Measurements from ENCODE around the gene SKI.

The SKI gene

DNA sequence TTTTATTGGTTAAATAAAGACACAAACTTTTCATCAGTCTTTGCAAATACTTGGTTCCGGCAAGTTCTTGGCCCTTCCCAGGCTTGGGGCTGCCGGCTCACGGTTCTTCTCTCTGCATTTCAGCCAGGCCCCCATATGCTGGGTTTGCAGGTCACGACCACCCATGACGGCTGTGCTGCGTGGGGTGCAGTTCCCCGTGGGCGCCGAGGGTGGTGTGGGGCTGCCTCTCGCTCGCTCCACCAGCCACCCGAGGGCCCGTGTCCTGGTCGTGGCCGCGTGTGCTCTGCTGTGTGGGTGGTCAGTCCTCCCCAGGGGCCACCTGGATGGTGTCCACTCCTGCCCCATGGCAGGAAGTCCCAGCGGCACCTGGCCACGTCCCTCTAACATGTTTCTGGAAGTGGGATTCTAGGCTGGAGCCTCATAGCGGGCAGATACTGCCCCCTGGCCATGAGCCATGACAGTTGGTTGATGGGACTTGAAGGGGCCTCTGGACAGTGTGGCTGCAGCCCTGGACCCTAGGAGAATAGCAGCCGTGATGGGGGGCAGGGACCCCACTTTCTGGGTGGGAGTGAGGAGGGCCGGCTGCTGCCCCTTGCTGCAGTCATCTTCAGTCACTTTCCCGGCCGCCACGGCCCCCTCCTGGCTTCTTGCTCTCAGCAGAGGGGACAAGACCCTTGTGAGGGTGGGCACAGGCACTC is 46.3 kb downstream of the SKI start:
- DNase-seq = no peak

DNA sequence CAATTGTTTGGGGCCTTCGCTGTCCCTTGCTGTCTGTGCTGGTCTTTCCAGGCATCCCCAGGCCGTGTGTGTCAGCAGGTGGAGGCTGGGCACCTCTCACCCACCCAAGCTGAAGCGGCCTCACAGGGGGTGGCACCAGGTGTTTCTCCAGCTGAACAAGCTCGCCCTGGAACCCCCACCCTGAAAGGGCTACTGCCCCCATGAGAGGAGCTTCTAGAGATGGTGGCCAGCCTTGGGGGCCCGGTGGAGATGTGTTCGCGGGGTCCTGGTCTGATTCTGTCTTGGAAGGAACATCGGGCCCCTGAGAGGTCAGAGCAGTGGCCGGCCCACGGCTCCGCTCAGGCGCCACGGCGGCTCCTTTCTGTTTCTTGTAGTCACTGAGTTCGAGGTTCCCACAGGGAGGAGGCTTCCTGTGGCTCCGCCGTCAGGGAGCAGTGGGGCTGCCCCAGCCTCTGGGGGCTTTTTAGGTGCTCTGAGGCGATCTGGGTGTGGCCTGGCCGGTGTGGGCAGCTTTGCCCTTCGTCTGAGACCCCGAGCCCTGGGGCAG is 46.9 kb downstream of the SKI start:
- DNase-seq = no peak

DNA sequence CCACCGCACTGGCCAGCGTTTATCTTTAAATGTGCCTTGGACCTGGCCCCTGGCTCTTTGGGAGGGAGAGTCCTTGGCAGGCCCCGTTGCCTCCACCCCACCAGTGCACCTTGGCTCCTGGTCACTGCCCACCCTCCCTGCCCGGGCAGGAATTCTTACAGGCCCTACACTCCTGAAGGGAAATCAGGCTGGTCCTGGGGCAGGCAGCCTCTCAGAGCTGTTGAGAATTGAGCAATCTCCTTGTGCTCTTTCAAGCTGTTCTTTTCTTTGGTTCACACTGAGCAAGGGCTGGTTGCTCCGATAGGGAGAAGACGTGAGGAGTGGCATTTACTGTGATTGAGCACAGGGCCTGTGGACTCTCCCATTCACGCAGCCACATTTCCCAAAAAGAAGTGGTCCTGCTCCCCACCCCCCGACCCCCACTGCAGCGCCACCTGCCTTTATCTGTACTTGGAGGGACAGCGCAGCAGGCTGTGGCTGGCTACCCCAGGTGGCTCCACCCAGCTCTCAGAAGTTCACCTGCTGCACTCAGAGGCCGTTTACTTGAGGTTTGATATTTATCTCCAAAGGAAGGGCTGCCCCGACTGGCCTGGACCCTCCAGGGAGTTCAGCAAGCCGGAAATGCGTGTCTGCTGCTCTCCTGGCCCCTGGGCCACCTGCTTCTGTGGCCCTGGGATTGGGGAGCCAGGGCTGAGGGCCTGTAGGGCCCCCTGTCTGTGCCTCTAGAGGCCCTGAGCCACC is 47.8 kb downstream of the SKI start:
- no peak for DNase-seq

DNA sequence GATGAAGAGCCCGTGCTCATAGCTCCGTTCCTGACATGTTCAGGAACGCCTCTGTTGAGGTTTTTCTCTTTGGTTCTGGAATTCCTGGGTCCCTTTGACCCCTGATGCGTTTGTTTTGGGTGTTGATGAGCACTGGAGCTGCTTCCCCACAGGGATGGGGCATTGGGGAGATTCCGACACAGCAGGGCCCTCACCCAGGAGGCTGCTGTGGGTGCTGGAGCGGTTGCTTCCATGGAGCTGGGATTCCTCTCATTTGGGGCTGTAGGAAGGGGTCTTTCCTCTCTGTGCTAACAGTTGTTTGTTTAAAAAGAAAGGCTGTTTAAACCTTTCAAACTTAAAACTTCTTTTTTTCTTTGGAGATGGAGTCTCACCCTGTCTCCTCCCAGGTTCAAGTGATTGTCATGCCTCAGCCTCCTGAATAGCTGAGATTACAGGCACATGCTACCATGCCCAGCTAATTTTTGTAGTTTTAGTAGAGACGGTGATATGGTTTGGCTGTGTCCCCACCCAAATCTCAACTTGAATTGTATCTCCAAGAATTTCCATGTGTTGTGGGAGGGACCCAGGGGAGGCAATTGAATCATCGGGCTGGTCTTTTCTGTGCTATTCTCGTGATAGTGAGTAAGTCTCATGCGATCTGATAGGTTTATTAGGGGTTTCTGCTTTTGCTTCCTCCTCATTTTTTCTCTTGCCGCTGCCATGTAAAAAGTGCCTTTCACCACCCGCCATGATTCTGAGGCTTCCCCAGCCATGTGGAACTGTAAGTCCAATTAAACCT is 48.9 kb downstream of the SKI start:
- DNase-seq = no peak

DNA sequence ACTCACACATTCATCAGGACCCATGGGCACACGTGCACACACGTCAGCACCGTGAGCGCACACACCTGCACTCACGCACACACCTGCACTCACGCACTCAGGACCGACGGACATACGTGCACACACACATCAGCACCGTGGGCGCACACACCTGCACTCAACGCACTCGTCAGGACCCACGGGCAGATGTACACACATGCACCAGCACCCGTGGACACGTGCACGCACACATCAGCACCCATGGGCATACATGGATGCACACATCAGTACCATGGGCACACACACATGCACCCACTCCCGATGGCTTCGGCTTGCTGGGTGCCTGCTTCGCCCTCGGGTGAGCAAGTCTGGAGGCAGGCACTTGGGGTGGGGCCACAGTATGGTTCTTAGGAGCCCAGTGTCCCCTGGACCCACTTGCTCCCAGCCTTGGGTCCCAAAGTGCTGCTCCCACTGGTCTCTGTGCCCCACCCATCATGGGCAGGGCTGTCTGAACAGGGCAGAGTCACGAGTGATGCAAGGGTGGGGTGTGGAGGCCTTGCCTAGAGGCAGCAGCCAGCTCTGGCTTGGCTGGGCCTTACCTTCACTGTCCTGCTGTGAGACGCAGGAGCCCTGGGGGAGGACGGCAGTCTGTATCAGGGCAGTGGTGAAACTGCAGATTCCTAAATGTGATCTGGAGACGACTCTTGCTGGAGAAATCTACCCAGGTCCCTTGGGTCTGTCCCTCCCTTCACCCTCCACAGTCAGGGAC is 49.8 kb downstream of the SKI start:
- DNase-seq = no peak

DNA sequence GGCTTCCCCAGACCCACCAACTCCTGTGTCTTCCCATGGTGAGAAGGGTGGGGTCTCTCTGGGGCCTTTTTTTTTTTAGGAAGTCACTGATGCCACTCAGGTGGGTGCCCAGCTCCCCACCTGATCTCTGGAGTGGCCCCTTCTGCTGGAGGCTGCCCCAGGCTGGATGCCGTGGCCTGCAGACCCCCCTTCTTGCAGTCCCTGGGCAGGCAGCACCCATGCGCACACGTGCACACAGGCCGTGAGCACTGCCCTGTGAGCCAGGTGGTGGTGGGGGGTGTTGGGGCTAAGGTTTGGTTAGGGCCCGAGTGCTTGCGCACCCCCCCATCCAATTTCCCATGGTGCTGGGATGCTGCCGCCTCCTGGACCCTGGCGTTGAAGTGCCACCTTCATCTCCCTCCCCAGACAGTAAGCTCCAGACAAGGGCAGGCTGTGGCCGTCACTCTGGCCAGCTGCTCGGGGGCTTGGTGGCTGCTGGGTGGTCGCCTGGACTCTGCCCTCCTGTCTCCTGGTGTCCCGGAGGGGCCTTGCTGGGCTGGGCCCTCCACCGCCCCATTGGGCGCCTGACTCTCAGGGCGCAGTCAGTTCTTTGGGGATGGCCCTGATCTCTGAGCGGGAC is 50.6 kb downstream of the SKI start:
- no peak for DNase-seq

DNA sequence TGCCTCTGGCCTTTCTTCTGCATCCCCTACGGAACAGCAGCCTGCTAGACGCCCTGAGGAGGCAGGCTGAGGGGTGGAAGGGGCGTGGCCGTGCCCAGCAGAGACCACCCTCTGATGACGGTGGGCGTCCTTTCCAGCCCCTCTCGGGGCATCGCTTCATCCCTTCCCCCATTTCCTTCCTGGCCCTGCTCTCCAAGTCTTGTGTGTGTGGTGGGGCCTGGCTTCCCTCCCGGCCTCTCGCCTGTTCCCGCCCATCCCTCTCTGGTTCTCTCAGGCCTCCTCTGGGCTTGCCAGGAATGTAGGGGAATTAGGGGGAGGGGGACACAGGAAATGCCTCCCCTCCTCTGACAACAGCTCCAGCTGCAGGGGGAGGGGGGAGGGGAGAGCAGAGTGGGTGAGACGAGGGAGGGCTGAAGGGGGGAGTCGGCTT is 51.1 kb downstream of the SKI start:
- peak in 12 of 56 donors; percentile 27 to 51 (median 34) for DNase-seq

DNA sequence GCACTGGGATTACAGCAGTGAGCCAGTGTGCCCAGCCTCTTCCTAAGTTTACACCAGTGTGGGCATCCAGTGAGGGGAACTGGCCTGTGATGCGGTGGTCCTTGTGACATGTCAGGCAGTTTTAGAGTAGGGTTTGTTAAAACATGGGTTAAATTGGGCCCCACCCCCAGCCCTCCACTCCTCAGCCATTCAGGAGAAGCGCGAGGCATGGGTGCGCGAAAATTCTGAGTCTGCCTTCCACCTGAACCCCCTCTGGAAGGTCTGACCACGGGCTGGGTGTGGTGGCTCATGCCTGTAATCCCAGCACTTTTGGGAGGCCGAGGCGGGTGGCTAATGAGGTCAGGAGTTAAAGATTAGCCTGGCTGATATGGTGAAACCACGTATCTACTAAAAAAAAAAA is 51.7 kb downstream of the SKI start:
- DNase-seq = no peak

DNA sequence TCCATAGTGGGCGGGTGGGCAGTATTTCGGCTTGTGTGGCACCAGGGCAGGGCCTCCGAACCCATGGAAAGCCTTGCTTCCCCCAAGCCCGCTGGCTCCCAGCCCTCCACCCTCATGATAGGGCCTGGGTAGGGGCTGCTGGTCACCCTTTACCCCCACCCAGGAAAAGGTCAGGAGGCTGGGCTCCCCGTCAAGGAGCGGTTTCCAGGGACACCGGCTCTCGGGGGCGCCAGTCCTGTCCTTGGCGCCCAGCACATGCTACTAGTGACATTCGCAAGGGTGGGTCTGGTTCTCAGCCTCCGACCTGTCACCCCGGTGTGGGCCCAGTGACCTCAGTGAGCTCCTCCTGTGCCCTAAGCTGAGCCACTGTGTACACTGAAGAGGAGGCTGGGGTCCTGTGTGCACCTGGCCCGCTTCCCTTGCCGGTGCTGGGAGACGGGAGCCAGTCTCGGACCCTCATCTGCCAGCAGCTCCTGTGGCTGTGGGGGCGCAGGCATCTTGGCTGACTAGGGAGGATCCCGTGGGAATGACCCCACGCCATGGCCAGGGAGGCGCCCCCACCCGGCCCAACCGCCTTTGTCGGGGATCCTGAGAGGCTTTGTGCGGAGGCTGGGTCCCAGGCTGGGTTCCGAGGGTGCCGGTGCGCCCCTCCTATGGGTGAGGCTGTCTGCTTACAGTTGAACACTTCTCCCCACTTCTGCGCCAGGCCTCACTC is 54.6 kb downstream of the SKI start:
- DNase-seq = no peak

DNA sequence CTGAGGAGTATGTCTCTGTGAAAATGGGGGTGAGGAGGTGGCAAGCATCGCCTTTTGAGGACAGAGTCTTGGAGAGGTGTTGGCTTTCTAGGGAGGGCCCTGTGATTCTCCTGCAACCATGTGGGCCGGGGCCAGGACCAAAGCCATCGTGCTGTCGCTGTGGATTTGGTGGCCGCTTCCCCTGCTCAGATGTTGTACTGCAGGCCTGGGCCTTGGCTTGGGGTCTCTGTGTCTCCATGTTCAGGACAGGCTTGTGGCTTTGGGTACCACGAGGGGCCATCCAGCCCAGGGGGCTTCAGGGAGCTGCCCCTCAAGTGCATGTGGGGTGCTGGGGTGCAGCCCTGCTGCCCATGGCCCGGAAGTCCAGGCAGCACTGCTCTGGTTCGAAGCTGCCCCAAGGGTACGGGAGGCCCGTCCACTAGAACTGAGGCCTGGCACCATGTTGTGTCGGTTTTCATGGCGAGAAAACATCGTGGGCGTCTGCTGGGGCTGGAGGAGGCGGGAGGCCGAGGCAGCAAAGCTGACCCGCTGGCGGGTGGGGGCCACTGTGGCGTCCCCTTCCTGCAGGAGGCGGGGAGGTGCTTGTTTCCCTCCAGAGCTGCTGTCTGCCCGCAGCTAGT is 55.4 kb downstream of the SKI start:
- no peak for DNase-seq

DNA sequence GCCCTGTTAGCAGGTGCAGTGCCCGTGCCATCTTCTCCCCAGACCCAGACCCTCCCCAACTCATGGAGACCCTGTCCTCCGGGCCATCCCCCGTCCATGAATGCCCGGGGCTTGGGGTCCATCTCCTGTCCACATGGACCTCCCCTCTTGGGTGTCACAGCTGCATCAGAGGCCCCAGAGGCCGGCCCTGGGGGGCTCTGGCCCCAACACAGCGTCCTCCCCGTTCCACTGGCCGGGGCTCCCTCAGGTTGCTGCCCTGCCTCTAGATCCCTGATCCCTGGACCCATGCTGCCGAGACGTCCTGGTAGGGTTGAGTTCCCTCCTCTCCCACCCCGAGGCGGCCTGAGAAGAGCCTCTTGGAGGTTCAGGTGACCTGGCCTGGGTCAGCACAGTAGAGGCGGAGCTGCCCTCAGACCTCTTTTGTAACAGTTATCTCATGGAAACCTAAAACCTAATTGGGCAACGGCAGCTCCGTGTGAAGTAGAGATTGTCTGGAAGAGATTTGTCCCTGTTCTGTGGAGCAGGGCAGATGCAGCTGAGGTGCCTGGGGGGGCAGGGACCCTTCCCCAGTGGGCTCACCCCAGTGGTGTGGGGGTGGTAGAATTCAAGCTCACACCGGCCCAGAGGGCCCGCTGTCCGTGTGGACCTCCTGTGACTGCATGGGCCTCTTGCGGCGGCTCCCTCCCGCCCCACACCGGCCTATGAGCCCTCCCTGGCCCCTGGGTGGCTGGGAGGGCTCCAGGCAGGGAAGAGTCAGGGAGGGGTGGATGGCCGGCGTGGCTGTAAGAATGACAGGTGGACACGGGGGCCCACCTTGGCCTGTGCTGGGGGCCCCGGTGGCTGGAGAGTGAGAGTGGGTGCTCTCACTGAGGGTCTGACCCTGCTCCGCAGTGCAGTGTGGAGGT is 56.1 kb downstream of the SKI start:
- no peak for DNase-seq

DNA sequence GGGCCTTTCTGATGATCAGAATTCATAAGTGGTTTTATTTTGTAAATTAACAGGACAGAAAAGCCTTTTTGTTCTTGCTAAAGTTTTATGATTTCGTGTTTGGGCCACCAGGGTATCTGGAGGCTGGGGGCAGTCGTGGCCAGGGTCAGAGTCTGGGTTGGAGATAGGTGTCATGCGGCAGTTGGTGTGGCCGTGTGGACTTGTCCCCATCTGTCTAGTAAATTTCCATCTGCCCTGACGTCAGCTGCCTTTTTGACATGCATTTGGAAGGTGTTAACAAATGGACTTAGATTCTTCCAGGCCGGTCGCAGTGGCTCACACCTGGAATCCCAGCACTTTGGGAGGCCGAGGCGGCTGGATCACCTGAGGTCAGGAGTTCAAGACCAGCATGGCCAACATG is 56.8 kb downstream of the SKI start:
- no peak for DNase-seq

DNA sequence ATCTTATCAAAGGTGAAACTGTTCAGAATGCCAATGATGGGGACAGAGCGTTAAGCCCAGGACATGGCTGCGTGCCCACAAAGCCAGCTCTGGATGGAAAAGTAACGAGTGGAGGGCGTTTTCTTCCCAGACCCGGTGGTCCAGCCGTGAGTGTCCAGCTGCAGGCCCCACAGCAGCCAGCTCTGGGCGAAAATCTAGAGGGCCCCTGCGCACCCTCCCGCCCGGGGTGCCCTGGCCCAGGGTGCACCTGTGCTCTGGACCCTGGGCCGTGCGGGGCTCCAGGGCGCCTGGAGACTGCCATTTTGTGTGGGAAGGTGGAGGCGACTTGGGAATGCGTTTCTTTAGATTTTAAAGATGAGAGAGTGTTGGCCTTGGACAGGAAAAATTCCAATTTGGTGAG is 58.8 kb downstream of the SKI start:
- DNase-seq = no peak

DNA sequence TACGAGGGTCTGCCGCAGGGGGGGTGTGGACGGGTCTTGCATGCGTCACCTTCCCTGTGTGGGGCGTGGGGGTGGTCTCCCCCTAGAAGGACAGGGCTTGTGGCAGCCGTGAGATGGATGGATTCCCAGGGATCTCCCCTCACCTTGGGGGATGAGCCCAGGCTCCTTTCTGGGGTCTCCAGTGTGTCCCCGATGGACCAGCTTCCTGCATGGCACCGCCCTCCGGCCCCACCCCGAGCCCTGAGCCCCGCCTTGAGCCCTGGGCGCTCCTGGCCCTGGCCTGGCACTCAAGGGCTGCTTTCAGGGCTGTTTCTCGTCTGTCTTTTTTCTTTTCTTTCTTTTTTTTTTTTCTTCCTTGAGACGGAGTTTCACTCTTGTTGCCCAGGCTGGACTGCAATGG is 59.5 kb downstream of the SKI start:
- no peak for DNase-seq

DNA sequence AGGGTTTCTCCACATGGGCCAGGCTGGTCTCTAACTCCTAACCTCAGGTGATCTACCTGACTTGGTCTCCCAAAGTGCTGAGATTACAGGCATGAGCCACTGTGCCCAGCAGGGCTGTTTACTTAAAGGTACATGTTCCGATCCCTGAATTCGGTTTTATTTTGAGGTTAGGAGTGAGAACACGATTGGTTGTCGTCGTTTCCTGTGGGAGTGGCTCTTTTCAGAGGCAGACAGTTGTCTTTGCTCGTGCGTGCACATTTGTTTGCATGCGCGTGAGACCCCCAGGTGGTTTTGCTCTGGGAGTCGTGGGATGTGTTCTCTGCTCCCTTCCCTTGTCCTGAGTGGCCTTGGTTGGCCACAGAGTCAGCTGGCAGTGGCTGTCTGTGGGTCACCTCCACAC is 60.2 kb downstream of the SKI start:
- no peak for DNase-seq

DNA sequence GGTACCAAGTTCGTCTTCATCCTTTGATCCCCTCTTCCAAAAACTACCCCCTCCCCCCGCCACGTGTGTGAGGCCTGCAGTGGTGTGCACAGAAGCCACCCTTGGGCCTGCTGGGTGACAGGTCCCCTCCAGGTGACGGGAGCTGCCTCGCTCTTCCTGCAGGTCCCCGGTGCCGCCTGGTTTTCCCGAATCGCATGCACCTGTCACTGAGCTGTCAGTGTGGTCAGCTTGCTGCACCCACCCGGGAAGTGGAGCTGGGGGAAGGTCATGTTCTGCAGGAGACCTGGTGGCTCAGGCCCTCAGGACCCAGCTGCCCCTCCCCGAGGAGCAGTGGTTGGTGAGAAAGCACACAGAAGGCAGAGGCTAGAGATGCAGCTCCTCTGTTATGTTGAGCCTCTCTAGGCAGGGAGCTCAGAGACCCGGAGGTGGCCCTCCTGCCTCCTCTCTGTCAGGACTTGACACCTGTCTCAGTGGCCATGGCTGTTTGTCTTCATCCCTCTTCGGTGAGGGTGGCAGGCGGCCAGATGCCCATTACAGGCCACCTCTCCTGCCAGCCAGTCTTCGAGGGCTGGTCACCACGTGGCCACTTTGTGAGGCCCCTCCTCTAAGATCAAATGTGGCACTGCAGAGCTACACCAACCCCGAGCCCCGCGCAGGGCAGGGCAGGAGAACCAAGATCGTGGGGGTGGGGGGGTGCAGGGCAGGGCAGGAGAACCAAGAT is 60.9 kb downstream of the SKI start:
- DNase-seq = no peak

DNA sequence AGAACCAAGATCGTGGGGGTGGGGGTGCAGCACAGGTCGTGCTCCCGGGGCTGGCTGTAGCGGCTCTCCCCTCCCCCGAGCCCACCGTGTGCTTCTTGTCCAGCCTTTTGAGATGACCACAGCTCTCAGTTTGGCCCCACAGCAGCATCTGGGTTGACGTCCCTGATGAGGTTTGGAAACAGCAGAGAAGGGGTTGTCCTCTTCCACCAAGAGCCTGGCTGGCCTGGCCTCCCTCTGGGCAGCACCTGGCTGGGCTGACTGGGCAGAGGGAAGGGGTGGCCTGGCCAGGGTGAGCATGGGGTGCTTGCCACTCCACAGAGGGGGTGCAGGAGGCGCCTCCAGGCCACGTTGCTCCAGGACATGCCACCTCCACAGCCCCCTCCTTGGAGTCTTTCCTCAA is 61.5 kb downstream of the SKI start:
- DNase-seq = no peak

DNA sequence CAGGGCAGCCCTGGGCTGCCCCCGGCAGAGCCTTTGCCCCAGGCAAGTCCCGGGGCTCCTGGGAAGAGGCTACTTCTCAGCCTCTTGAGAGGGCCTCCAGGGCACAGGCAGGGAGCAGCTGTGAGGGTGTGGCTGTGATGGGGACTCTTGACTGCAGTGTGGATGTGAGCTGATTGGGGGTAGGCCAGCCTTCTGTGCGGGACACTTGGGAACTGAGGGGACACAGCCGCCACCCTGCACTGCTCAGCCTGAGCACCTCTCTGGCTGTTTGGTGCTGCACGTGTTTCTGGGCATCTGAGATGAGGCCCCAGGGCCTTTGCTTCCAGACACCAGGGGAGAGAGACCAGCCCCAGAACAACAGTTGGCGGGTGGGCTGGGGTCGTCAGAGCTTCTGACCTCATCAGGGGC is 62.1 kb downstream of the SKI start:
- no peak for DNase-seq
